HG02973 (cell line): ENCODE results near the gene GALNT14.

Source experiments
- ATAC-seq: cut with Tn5 transposase; IDR thresholded peaks from one replicate; pipeline ENCODE4 v1.9.1; 2021; ENCODE audit warnings: moderate library complexity; ENCODE audit not compliant: unreplicated experiment

The GALNT14 gene

DNA sequence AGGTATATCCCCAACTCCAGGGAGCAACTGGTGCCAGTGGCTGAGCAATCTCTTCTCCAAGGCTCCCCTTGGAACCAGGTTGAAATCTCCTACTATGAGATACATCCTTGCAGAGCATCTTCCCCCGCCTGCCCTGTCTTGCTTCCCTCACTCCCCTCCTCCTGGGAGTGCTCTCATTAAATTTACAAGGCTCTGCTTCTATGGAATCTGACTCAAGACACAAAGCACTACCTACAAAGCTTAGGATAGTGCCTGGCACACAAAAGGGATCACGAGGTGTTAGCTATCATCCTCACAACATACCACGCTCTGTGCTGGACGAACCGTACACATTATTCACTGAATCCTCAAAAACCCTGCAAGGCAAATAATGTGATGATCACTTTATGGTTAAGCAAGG lies 121.6 kb downstream of the GALNT14 start:
- ATAC-seq: no peak

DNA sequence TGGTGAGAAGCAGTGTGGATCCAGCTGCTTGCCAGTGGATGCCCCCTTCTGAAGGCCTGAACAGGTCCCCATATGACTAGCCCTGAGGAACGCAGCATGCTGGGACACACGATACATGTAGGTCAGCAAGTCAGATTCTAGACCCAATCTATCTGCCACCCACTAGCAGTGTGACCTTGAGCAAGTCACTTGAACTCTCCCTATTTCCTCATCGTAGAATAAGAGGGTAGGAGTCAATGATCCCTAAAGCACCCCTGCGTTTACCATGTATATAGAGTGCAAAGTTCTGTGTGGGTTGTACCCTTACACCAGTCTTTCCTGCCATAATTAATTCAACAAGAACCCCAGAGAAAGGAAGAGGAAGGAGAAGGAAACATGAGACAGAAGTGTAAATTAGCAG lies 123.7 kb downstream of the GALNT14 start:
- ATAC-seq: no peak

DNA sequence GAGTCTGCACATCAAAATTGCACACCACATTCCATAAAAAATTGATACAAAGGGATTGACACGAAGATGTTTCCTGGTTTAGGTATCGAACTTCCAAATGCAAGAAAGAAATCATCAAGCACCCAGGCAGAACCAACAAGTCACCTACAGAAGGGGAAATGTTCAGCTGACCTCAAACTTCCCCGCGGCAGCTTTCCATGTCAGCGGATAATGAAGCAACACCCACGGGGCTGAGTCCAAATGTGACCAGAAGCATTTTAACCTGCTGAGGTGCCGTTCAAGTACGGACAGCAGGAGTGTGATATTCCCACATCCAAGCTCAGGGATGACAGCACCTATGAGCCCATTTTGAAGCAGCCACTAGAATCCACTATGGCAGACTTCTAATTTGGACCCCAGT lies 124.9 kb downstream of the GALNT14 start:
- no peak for ATAC-seq

DNA sequence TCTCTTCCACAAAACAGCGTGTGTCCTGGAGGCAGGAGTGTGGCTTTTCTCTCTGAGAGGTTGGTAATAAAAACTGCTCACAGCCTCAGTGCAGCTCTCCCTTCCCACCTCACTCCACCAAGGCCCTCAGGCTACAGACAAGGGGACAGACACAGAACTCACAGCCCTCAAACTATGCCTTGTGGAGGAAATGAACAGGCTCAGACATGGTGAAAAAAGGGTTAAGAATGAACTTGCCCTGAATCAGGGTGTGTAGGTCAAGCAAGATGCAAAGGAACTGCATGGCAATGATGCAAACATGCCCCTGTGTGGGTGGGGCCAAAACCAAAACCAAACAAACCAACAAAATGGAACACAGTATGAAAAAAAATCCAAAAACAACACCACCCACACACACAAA lies 125.8 kb downstream of the GALNT14 start:
- ATAC-seq: no peak

DNA sequence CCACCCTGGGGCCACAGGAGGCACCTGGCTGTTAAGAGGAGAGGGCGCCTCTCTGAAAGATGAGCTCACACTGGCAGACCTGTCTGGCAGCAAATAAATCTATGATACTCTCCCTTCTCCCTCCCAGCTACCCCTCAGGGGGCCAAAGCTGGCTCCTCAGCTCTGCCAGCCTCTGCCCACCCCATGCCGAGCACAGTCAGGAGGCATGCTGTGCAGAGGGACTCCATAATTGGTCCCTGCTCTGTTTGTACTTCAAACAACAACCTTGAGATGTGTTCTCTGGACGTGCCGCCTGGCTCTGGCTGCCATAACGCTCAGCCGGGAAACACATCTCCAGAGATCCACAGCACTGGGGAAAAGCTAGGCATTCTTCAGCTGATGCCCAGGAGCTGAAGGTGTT lies 126.7 kb downstream of the GALNT14 start:
- no peak for ATAC-seq

DNA sequence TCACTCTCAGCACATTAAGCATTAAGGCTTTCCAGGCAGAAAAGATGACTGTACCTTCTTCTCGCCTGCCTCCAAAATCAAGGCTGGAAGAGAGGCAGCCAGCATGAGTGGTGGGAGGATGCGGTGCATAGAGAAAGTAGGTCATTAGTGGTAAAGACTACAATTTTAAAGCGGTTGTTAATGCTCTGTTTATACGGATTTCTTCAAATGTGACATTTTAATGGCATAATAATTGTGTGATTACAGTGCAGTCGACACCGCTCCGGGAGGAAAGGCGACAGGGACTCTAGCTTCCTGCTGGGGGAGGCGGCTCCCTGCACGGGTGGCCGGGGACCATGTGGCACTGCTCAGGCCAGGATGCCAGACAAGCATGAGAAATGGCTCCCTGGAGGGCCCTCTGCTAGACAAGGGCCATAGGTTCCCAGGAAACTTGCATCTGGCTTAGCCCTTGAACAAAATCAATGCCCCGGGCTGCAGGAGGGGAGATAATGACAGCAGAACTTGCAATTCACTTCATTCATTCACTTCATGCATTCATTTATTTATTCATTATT lies 129.6 kb downstream of the GALNT14 start:
- ATAC-seq: no peak

DNA sequence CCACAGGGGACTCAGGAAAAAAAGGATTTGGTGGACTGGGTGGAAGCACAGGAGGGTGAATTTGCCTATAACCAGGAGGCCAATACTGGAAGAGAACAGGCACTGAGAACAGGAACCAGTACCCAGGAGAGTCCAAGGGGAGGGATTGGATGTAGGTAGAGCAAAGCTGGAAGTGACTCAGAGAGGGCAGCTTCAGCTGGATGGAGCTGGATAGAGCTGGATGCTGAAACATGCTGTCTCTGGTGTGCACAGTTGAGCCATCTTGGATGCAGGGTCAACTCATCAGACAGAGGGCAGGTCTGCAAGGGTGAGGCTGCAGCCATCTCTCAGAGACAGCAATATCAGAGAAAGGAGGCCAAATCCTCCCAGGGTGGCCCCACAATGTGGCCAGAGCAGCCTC lies 134.0 kb downstream of the GALNT14 start:
- no peak for ATAC-seq

DNA sequence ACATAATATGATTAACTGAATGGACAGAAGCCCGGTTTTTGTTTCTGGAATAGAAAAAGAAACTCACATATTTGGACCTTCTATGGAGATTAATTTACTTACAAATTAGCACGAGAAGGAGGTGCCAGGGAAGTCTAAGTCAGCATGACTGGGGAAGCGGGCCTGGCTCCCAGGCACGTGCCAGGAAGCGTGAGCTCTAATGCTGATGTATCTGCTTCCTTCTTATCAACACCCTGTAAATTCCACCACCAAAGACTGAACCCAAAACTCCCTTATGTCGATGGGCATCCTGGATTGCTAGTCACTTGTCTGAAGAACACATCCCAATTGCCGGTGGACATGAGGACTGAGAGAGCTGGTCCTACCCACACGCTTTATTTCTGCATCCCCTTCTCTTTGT lies 134.5 kb downstream of the GALNT14 start:
- no peak for ATAC-seq

DNA sequence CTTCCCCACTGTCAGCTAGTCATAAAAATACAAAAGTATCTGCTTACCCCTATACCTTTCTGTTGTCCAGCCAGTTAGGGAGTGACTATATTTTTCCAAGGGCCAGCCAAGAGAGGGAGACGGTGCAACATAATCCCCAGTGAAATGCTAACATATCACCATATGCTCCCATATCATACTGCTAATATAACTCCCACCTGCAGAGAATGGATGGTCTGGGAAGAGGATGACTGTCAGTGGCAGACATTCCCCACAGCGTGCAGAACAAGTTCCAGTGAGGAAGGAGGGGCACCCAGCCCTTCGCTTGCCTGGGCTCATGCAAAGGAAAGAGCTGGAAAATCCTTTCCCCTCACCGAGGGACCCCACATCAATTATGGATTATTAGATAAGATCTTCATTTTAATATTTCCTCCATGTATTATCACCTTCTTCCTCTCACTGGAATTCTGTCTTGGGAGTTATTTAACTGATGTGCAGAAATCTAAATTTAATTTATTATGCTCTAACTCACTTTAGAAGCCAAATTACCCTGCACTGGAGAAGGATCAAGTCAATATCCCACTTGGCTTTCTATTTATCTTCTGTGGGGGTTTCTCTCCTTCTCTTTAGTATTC lies 135.6 kb downstream of the GALNT14 start:
- ATAC-seq: no peak

DNA sequence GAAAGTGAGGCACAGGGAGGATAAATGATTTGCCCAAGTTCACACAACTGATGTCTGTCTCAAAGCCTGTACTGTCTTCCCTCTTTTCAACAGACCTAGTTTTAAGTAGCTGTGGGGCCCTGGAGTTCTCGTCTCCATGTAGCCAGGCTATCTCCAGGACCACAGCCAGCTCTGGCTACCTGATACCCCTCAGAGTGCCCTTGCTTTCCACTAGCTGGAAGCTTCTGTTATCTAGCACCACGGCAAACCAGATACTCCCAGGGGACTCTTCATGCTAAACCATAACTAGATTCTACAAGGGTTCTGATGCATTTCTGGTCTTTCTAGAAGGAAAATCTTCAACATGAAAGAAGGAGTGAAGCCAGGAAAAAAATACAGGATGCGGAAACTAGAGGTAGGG lies 137.3 kb downstream of the GALNT14 start:
- ATAC-seq: no peak

DNA sequence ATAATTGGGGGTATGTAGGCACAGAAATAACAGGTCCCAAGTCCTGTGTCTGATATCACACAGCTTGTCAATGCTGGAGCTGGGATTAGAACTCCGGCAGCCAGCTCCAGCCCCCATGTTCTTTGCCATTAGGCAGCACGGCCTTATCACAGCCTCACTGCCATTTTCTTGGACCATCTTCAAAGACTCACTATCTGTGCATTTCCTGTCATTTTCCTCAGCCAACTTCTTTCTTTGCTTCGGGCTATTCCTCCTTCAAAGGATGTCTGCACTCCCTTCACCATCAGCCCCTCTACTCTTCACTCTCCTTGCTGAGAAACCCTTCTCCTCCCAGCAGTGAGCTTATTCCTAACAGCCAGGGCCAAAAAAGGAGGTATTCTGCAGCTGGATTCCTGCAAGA lies 139.6 kb downstream of the GALNT14 start:
- ATAC-seq: no peak

DNA sequence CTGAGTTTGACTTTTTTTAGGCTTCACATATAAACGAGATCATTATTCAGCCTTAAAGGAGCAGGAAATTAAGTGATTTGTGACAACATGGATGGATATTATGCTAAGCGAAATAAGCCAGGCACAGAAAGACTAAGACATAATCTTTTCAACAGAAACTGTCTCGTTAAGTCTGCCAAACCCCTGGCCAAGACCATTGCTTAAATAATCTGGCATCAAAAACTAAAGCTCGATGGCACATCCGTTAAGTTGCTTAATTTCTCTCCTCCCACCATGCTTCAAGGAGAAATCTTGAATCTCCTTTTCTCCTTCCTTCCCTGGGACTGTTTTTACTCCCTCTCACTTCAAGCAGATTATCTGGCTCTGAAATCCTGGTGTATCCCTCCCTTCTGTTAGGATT lies 140.3 kb downstream of the GALNT14 start:
- ATAC-seq: no peak

DNA sequence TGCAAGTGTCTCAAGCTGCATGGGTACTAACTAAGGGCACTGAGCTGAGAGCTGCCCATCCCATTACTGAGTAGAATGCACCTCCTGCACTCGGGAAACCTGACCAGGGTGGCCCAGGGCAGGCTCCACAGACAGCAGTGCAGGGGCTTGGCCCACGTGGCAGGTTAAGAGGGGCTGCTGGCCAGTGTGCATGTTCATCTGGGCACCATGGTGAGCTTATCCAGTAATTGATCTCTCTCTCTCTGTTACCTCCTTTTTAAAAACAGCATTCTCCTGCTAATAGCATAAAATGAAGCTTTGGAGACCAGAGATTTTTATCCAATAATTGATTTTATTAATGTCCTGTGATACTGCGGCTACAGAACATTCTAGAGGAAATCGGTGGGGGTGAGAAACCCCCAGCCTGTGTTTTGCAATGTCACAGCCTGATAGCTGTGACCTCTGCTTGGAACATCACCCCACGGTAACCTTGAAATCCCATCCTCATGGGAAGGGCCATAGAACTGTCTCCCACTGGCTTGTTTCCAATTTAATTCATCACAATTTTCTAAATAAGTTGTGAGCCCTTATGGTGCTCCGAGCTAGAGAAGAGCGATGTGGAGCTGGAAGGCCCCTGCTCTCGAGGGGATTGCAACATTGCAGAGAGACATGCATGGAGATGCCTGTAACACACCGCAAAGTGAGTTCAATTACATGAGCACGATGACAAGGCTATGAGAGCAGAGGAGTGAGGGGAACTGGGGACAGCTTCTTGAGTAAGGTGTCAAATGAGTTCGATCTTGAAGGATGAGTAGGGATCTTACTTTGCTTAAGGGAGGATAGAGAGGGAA lies 143.8 kb downstream of the GALNT14 start:
- no peak for ATAC-seq

DNA sequence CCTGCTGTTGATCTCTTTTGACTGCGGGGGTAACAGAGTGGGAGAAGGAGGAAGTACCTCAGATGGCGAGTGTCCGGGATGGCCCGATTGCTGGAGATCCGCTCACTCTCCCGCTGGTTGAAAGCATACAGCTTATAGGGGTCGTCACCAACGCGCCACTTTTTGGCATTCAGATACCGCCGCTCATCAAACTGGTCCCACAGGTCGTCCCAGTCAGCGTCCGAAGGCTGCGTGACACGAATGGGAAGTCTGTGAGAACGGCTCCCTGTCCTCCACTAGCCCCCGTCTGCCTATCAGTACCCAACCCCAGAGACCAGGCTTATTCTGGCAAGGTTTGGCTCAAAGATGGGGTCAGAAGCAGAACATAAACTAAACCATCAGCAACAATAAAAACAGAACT lies 145.5 kb downstream of the GALNT14 start:
- no peak for ATAC-seq

DNA sequence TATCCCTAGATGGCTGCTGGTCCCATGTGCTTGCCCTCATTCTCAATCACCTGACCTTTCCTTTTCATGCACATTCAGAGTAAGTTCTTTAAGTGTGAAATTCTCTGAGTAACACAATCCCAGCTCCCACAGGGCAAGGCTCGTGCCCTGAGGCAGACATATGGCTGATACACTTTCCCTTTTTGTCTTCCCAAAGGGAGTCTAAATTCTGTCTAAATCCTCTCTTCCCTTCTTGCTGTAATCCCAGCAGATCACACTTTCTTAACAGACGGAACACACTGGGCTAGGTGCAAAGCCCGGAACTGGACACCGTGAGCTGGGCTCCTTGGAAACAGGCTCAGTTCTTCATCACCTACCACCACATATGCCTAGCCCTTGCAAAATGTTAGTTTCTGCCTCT lies 147.6 kb downstream of the GALNT14 start:
- no peak for ATAC-seq

DNA sequence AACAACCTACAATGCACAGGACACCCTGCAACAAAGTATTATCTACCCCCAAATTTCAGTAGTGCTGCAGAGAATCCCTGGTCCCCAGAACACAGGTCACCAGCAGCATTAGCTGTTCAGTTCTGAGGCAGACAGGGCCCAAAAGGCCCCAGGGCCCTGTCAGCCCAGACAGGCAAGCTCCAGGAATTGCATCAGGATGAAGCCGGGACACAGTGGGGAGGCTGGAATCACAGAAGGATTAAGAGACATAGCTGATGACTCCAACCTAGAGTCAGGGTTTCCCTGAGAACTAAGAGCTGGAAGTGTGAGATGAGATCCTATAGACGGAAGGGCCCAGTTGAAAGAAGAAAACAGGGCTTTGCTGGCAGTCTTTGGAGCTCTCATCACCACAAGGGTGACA lies 148.1 kb downstream of the GALNT14 start:
- no peak for ATAC-seq

DNA sequence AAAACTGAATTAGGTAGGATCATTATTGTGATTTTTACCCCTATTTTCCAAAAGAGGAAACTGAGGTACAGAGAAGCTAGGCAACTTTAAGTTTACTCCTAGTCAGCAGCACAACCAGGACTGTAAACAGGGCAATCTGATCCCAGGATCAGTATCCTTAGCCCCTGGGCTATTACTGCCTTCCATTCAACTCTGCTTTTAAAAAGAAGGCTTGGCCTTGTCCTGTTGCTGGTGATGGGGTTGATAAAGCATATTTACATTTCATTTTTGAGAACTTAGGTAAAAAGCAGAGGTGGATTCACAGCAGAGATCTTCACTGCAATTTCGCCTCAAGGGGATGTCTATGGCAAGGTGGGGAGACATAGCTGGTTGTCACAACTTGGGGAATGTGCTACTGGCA lies 148.5 kb downstream of the GALNT14 start:
- ATAC-seq: no peak

DNA sequence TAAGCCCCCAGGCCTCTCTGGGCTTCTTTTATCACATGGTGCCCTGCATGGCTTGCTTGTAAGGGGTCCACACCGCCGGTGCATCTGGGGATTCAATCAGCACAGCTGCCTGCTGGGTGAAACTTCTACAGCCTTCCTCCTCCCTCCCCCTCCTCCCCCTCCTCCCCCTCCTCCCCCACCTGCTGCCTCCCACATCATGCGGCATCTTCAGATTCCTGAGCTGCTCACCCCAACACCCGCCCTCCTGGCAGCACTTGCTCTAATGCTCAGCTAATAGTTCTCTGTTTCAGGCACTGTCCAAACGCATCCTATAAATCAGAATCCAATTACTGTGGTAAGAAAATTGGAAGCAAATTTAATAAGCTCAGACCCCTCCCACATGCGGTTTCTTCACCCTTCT lies 150.7 kb downstream of the GALNT14 start:
- no peak for ATAC-seq

DNA sequence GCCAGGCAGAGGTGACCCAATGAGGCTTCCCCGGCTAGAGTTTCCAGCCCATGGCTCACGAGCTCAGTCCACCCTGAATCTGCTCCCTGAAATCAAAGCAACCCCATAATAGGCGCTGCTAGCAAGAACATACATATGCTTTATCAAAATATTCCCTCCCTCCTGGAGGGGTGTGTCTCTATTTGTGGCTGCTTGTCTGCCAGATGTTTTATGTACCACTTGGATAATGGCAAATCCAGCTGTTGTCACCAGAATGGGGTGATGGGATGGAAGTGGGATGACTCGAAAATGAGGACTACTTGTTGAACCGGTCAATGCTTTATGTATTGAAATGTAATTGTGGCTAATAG lies 152.0 kb downstream of the GALNT14 start:
- no peak for ATAC-seq

DNA sequence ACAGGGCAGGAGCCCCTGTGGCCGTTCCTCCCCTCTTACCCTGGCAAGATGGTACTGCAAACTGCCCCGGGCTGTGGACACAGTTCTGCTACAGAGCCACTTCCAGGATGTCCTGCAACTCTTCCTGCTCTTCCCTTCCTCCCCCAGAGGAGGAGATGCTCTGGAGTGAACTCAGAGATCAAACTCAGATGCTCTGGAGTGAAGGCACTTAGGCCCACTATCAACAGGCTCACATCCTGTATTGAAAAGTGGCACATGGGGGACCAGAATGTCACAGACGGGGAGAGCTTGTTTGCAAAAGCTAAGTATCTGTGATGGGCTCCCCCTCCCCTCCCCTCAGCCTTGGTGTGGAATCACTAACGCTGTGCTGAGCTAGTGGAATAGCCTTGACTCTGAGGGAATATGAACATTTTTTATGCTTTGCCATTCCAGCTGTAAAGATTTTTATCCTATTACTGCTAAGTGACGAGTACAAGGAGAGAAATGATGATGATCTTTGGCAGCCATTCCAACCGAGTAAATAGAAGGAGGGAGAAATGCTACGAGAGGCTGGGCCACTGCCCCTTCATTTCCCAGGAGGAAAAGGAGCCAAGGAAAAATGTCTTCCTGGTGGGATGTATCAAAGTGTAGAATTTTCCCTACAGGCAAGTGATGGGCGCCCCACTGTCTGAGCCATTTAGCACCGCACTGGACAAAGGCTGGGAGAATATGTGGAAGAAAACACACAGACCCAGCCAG lies 152.6 kb downstream of the GALNT14 start:
- no peak for ATAC-seq

DNA sequence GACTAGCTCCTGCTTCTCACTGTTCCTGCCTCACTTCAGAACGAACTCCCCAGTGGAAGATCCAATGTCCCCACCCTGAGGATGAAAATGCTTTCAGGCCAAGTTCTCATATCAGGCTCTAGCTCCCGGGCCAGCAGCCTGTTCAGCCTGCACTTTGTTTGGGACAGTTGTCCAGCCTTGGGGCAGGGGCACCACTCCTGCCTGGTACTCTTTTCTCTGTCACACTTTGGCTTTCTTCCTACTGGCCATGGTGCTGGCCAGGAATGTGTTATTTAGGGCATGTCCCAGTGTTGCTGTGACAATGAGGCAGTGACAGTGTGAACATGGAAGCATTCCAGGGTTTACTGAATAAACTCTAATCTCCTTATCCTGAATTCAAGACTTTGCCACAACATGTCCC lies 154.1 kb downstream of the GALNT14 start:
- ATAC-seq: no peak

DNA sequence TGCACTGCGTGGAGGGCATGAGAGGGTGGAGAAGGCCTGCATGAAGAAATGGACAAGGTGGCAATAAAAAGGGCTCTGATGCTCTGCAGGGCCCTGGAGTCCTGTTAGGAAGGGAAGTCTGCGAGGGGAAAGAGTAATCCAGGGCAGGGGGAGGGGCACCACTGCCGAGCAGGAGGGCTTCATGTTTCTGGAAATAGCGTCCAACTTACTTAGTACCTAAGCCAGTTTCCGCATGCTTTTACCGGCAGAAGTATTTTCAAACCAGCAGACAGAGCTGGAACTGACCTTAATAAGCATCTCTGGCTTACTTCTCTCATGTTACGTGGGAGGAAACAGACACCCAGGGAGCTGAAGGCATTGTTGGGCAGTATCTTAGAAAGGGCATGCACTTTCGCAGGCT lies 156.7 kb downstream of the GALNT14 start:
- ATAC-seq: no peak
